A549 (cell line): ENCODE data around the gene NUDT16L1.

Source experiments
- ESRRA ChIP-seq: fragments of 150-350 bp; IDR thresholded peaks from 2 replicates; pipeline ENCODE4 v1.6.1; 2014; ENCODE audit warnings: mild to moderate bottlenecking, low read length, borderline replicate concordance
- RCOR1 ChIP-seq: fragments of 150-350 bp; IDR thresholded peaks from 2 replicates; pipeline ENCODE4 v1.6.1; 2014; ENCODE audit warnings: antibody characterized with exemption, low read length, low read depth
- TP53 ChIP-seq: fragments of 250-450 bp; sonication (Bioruptor Pico); IDR thresholded peaks from 2 replicates; pipeline ENCODE4 v1.5.0; 2021; ENCODE audit warnings: mild to moderate bottlenecking, moderate library complexity
- ZFP36 ChIP-seq: fragments of 450-650 bp; IDR thresholded peaks from 2 replicates; pipeline ENCODE4 v1.6.1; 2014; ENCODE audit warnings: borderline replicate concordance; ENCODE audit not compliant: partially characterized antibody
- TF ChIP-seq, protein P1 (sequence below): IDR thresholded peaks from 2 replicates; pipeline ENCODE4 v1.6.1; 2012
- TF ChIP-seq, protein P2 (sequence below): fragments of >200 bp; sonication (Bioruptor Twin); formaldehyde crosslinking; IDR thresholded peaks from 3 replicates; pipeline ENCODE4 v1.5.1; 2016

DNA sequence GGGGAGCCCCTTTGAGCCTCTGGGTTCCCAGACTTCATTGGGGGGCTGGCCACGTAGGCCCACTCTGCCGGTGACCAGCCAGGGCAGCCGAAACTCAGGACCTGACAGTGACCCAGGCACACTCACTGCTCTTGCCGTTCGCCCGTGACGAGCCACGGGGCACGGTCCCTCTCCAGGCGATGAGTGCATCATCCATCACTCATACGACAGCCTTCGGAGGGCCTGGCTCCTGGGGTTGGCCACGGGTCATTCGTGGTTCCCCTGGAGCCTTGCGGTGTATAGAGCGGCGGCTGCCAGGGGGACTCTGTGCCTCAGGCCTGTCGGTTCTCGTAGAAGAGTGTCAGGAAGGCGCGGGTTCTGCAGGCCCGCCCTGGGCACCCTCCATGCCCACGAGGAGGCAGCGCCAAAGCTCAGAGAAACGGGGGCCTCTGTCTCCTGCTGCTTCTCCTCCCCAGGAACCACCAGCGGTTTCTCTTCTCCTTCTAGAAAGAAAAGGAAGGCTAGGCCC is 11.2 kb upstream of the NUDT16L1 start:
- TF ChIP-seq ESRRA (no peak), RCOR1 (no peak), TP53 (CRISPR knock-in tag) (no peak), ZFP36 (no peak)
- TF ChIP-seq, protein P1, sequence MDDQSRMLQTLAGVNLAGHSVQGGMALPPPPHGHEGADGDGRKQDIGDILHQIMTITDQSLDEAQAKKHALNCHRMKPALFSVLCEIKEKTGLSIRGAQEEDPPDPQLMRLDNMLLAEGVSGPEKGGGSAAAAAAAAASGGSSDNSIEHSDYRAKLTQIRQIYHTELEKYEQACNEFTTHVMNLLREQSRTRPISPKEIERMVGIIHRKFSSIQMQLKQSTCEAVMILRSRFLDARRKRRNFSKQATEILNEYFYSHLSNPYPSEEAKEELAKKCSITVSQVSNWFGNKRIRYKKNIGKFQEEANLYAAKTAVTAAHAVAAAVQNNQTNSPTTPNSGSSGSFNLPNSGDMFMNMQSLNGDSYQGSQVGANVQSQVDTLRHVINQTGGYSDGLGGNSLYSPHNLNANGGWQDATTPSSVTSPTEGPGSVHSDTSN = no peak
- TF ChIP-seq, protein P2, sequence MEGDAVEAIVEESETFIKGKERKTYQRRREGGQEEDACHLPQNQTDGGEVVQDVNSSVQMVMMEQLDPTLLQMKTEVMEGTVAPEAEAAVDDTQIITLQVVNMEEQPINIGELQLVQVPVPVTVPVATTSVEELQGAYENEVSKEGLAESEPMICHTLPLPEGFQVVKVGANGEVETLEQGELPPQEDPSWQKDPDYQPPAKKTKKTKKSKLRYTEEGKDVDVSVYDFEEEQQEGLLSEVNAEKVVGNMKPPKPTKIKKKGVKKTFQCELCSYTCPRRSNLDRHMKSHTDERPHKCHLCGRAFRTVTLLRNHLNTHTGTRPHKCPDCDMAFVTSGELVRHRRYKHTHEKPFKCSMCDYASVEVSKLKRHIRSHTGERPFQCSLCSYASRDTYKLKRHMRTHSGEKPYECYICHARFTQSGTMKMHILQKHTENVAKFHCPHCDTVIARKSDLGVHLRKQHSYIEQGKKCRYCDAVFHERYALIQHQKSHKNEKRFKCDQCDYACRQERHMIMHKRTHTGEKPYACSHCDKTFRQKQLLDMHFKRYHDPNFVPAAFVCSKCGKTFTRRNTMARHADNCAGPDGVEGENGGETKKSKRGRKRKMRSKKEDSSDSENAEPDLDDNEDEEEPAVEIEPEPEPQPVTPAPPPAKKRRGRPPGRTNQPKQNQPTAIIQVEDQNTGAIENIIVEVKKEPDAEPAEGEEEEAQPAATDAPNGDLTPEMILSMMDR = no peak
